Measurements from ENCODE around the gene LRRTM1.

Gene LRRTM1

DNA sequence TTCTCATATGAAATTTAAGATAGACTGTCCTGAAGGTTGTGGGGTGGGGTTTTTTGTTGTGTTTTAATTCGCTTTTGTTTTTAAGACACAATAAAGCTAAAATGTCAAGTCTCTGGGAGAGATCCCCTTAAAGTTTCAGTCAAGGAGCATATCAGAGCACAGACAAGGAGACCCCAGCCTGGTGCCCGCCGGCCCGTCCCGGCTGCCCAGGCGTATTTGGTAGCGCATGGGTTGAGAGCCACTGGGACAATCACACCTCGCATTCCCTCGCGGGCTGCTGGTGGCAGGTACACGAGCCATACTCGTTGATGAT, 2.6 kb downstream of the LRRTM1 start:
- DNase-seq: no peak

DNA sequence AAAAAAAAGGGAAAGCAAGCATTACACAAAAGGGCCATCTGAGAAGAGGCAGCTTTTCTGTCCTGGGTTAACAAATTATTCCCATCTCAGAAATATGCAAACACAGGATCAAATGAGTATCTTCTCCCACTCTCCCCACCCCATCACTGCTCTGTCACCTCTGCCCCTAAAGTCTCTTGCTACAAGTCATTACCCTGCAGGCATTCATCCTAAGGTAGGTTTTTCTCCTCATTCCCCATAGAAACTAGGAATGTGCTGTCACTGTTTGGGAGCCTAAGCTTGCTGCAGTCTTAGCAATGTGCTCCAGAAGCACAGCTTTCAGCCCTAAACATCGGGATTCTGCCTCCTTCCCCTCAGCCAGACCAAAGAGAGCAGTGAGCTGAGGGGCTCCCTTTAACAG, 3.6 kb downstream of the LRRTM1 start:
- DNase-seq: no peak

GRCh38 chr2:80300346-80300745, 4.2 kb downstream of the LRRTM1 start:
- DNase-seq: no peak

GRCh38 chr2:80299661-80300060, 4.9 kb downstream of the LRRTM1 start:
- no peak for DNase-seq

DNA sequence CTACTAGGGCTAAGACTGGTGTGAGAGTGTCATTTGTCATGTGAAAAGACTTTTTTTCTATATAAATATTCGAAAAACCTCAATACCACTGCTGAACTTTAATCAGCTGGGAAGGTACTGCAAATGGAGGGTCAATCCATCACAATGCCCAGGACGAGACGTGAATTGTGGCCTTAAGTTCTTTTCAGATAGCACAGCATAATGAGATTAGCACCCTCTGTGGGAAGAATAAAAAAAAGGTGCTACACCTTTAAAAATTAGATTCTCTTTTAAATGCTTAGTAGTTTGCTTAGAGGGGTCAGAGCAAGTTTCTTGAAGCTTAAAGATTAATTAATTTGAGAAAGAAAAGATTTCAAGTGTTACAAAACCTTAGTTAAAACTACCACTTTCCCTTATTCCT, 5.6 kb downstream of the LRRTM1 start:
- no peak for DNase-seq

DNA sequence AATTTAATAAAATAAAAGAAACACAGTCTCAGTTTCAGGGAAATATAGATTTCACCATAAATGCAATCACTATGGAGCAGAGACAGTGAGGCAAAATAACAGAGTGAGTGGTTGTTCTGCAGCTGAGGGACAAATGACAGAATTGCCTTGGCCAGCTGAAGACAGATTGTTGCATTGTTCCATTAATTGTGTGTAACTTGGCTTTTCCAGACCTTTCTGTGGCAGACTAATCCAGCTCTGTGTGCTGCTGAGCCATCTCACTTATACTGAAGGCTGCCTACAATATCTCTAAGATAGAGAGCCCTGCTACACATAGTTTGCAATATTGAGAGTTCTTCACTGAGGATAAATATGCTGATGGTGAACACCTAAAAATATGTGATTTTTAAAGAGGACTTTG, 11.5 kb downstream of the LRRTM1 start:
- DNase-seq: no peak

DNA sequence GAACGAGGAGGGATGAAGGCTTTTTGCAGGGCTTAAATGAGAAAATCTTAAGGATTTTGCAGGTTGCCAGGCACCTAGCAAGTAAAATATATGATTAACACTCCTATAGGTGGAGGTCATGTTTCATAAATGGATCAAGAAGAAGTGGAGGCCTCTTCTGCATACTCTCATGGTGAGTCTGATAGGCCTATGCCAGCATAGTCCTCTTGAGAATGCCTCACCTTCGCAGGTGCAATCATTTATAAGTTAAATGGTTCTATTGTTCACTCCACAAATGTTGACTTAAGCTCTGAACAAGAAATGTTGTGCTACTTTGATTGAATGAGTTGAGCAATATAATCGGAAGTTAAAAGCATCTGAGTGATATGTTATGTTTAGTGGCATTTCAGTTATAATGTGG, 12.1 kb downstream of the LRRTM1 start:
- DNase-seq: no peak

- DNase-seq: peak; percentile 74
Observed at GRCh38 chr2:80291656-80292055, 12.9 kb downstream of the LRRTM1 start.

DNA sequence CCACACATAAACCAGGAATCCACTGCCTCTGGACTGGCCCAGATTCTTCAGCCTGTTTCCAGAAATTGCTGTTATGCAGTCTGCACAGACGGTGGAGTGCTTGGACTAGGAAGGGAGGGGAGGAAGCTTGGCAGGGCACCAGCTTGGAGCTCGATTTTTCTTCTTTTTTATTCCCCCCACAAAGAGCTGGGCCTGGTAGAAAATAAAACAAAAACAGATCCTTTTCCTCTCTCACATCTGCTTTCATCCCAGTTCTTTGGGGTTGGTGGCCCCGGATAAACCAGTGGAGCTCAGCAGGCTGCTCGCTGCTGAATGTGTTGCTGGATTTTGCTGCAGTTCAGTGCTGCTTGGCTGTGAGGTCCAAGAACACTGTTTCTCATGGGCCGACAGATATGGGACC, 16.0 kb downstream of the LRRTM1 start:
- DNase-seq: peak; percentile 68

DNA sequence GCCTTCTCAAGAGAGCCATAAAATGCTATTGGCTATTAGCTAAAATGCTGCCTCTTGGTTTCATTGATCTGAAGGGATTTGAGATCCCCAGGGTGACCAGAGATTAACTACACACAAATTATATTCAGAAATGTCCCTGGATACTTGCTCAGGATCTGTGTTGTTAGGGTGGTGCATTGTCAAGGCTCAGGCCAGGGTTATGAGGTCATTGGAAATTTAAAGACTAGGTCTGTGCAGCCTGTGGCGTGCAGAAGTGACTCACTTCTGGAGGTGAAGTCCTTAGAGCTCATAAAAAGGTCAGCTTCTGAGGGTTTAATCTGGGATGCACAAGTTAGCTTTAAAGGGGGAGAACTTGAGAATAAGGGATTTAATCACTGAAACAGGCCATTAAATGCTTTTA, 23.5 kb downstream of the LRRTM1 start:
- no peak for DNase-seq

- no peak for DNase-seq
Observed at GRCh38 chr2:80280598-80280997, 24.0 kb downstream of the LRRTM1 start.

DNA sequence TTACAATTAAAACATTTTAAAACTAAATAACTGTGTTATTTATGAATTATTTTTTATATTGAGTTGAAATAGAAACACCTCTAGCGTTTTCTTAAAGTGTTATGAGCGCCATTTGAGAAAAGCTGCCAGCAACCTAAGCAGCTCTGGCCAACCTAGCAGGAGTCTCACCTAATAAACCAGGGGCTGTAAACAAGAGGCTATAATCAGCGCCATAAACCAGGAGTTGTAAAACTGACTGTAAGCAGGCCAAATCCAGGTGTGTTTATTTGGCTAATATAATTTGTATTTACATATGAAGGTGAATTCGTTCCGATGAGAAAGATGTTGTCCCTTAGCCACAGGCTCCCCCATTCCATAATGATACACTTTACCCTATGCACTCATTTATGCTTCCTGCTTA, 34.7 kb downstream of the LRRTM1 start:
- no peak for DNase-seq

DNA sequence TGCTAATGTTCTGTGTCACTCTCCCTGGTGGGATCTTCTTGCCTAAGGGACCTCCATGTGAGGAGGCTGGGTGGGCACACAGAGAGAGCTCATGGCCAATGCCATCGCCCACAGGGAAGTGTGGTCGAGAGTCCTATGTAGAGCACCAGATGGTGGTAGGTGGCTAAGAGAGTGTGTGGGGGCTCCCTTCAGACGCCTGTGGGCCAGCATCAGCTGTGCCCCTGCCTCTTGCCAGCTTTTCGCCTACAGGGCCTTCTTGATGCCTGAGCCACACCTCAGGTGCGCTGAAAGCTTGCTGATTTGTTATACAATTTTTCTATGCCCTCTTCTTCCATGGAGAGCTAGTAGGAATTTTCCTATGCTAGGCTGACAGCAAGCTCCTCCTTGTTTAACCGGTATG, 38.3 kb downstream of the LRRTM1 start:
- DNase-seq: no peak

- no peak for DNase-seq
Observed at GRCh38 chr2:80259292-80259691, 45.3 kb downstream of the LRRTM1 start.

DNA sequence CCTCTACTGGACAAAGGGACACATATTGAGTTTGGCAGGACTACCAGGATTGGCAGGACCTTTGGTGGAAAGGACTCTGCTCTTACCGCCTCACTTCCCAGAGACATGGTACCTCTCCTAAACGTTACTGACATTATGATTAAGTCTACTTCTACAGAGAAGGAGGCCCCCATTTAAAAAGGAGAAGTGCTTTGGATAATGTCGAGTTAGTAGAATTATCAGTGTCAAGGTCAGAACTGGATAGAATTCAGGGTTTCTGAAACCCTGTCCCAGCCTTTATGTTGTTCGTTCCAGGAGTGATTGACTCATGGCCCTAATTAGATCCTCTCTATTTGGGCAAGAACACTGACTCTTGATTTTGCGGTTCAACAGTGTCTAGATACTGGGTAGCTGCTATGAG, 45.8 kb downstream of the LRRTM1 start:
- no peak for DNase-seq

GRCh38 chr2:80258341-80258740, 46.2 kb downstream of the LRRTM1 start:
- DNase-seq: no peak

DNA sequence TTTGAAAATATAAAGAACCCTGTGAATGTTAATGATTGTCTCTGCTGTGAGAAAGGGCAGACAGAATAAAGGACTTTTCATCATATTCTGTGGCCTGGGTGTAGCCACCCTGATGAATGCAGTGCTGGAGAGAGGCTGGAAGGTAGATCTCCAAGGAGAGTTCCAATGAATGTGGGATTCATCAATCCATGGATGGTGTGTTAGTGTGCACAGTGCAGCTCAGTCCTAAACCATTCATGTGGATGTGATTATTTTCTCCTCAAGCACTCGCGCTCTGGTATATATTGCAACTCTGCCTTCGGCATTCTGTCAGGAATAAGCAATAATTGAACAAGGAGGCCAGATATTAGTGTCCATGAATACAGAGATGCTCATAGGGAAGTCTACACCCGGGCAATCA, 47.1 kb downstream of the LRRTM1 start:
- no peak for DNase-seq

DNA sequence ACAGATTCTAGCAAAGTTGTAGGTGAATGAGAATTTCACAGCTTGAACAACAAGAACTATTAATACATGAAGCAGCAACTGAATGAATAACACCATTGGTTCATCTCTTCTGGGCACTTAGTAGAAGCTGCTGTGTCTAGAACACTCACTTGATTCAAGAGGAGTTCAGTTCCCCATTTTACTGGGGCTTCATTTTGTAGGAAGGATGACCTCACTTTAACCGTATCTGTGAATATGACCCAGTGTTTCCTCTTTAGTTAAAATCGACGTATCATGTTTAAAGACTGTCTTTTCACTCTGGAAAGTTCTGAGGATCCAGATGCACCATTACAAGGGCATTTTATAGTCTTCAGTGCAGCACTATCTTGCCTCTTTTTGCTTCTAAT, 47.8 kb downstream of the LRRTM1 start:
- no peak for DNase-seq

DNA sequence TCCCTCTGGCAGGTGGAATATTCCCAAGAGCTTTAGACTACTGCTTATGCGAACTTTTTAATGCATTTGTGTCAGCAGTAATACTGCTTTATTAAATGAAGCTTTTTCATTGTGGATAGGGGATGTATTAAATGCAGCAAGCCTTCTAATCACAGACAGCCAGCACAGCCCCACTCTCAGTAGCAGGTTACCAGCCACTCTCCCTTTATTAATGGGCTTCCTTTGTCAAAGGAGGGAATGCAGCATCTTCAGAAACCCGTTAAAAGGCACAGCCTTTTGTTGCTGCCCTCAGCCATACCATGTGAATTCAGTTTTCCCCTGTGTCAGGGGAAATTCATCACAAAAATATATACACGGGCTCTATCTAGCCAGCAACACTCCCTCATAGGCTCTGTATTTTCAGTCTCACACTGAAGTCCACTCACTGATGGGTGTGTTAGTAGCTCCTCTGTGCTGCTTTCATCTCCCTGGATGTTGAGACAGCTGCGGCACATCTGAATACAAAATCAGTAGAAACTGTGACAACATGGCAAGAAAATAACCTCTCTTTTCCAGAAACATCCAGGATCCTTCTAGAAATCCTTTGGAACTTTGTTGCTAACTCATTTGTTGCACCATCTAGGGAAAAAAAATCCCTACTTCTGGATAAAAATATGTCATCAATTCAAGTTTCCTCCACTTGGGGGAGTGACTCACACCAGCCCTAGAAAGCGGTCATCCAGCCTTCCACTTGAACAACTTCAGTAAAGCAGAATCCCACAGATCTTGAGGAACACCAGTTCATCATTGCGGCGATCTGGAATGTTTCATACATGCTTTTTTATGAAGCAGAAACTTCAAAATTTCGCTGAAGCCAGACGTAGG, 48.4 kb downstream of the LRRTM1 start:
- no peak for DNase-seq

GRCh38 chr2:80252294-80252986, 52.1 kb downstream of the LRRTM1 start:
- no peak for DNase-seq
